DMS153 (cell line): ENCODE results near the gene CRIM1.
A peak's percentile ranks its signal among the peaks of the same experiment; 100 is the strongest.

Experiments used
- DNase-seq: peaks from one replicate; lab custom pipeline; 2025; lab: John Stamatoyannopoulos, UW

The CRIM1 gene

GRCh38 chr2:36582538-36582937, 227.0 kb downstream of the CRIM1 start:
- no peak for DNase-seq

- DNase-seq, result no peak
Observed at GRCh38 chr2:36582951-36583350, 227.4 kb downstream of the CRIM1 start.

- no peak for DNase-seq
Observed at GRCh38 chr2:36584148-36584794, 228.7 kb downstream of the CRIM1 start.

GRCh38 chr2:36586672-36587071, 231.1 kb downstream of the CRIM1 start:
- DNase-seq, result no peak

GRCh38 chr2:36587101-36587500, 231.5 kb downstream of the CRIM1 start:
- no peak for DNase-seq

GRCh38 chr2:36587556-36587955, 232.0 kb downstream of the CRIM1 start:
- no peak for DNase-seq

GRCh38 chr2:36589230-36589630, 233.7 kb downstream of the CRIM1 start:
- DNase-seq, result no peak

GRCh38 chr2:36594849-36595248, 239.3 kb downstream of the CRIM1 start:
- DNase-seq, result no peak

GRCh38 chr2:36596397-36596796, 240.8 kb downstream of the CRIM1 start:
- DNase-seq, result no peak

GRCh38 chr2:36597003-36597531, 241.5 kb downstream of the CRIM1 start:
- DNase-seq, result no peak

GRCh38 chr2:36597532-36598377, 242.2 kb downstream of the CRIM1 start, which contains the start of gene FEZ2:
Gene FEZ2, minus strand, starts transcription at chr2:36598168. Its CDS starts 26 bp downstream, at chr2:36598142.
- DNase-seq, result peak; percentile 42
